Smooth muscle cell (in vitro differentiated cells): ENCODE data around the gene CACNA1E. TPM values are rescaled to one million over a fixed set of nuclear protein-coding genes. Genes with fewer than 3 reads are reported as not detected.

Experiments used
- DNase-seq: peaks from one replicate; lab custom pipeline; 2025; ENCODE audit not compliant: unreplicated experiment; lab: John Stamatoyannopoulos, UW
- H2AFZ ChIP-seq: fragments of 200-600 bp; sonication (generic); 2 replicates; pipeline ENCODE4 v1.6.0; 2016; ENCODE audit warnings: antibody characterized with exemption, low read depth, mild to moderate bottlenecking
- H3F3A ChIP-seq: fragments of 200-600 bp; sonication (generic); 2 replicates; pipeline ENCODE4 v1.6.0; 2017; ENCODE audit warnings: antibody characterized with exemption, low read depth
- H3K27ac ChIP-seq: fragments of 200-600 bp; sonication (generic); 2 replicates; pipeline ENCODE4 v1.5.1; 2016; ENCODE audit warnings: low read depth, mild to moderate bottlenecking
- H3K27me3 ChIP-seq: fragments of 200-600 bp; sonication (generic); 2 replicates; pipeline ENCODE4 v1.6.1; 2016; ENCODE audit warnings: low read depth, mild to moderate bottlenecking
- H3K36me3 ChIP-seq: fragments of 200-600 bp; sonication (generic); 2 replicates; pipeline ENCODE4 v1.5.1; 2016; ENCODE audit warnings: low read depth
- H3K4me1 ChIP-seq: fragments of 200-600 bp; sonication (generic); 2 replicates; pipeline ENCODE4 v1.5.1; 2016; ENCODE audit warnings: low read depth
- H3K4me2 ChIP-seq: fragments of 200-600 bp; sonication (generic); 2 replicates; pipeline ENCODE4 v1.6.0; 2016; ENCODE audit warnings: mild to moderate bottlenecking
- H3K4me3 ChIP-seq: fragments of 200-600 bp; sonication (generic); 2 replicates; pipeline ENCODE4 v1.5.1; 2016; ENCODE audit warnings: mild to moderate bottlenecking
- H3K79me2 ChIP-seq: fragments of 200-600 bp; sonication (generic); 2 replicates; pipeline ENCODE4 v1.6.0; 2016; ENCODE audit warnings: low read depth, mild to moderate bottlenecking
- H3K9ac ChIP-seq: fragments of 200-600 bp; sonication (generic); 2 replicates; pipeline ENCODE4 v1.6.0; 2016; ENCODE audit warnings: low read depth
- H3K9me3 ChIP-seq: fragments of 200-600 bp; sonication (generic); replicated peaks from 2 replicates; pipeline ENCODE4 v1.5.1; 2016; ENCODE audit warnings: low read depth
- H4K20me1 ChIP-seq: fragments of 200-600 bp; sonication (generic); 2 replicates; pipeline ENCODE4 v1.6.0; 2016; ENCODE audit warnings: low read depth
- CTCF ChIP-seq: fragments of 200-600 bp; sonication (generic); IDR thresholded peaks from 2 replicates; pipeline ENCODE4 v1.5.1; 2017; ENCODE audit warnings: borderline replicate concordance, mild to moderate bottlenecking, antibody characterized with exemption; ENCODE audit not compliant: insufficient read depth, poor library complexity, severe bottlenecking
- WGBS: methylation state at CpG from one replicate; pipeline ENCODE4 v1.1.7; 2016; ENCODE audit warnings: low lambda C conversion rate; 5-methylcytosine and 5-hydroxymethylcytosine counted together
- polyA plus RNA-seq: library from polyadenylated mRNA; unstranded; fragments of >200 nt; fragmentation: Nextera tagmentation; extraction: Ambion mirVana; gene quantifications from 2 replicates; pipeline ENCODE4 v1.2.1, GENCODE V29; 2016
- total RNA-seq: library from RNA; depleted of rRNA; stranded (reverse); fragments of >200 nt; gene quantifications from 2 replicates; pipeline ENCODE4 v1.2.3, GENCODE V29; 2014

CACNA1E gene
- total RNA-seq (under 0.01 TPM in 1 of 2 replicates, not detected in the other), polyA plus RNA-seq (not detected in 2 replicates)

- peak within 1 kb of the TSS; percentile 84 for H3K4me2 ChIP-seq
- H3K79me2 ChIP-seq: no peaks in the 10 kb centered on the region
- no peaks in the 10 kb centered on the region for H3K4me1 ChIP-seq
- 25% methylated on average over 43 of the region's 43 CpGs for WGBS
- no peak within 1 kb of the TSS for H3K27ac ChIP-seq
- peaks cover 91% of the 10 kb centered on the region for H3K27me3 ChIP-seq
- peak within 1 kb of the TSS; percentile 62 for H2AFZ ChIP-seq
- H3F3A ChIP-seq: no peaks in the 10 kb centered on the region
- DNase-seq: no peak
- H3K9ac ChIP-seq: no peak within 1 kb of the TSS
- H3K36me3 ChIP-seq: no peaks in the 10 kb centered on the region
- no peaks in the 10 kb centered on the region for H3K9me3 ChIP-seq
- TF ChIP-seq CTCF: no peak
- H3K4me3 ChIP-seq: peak within 1 kb of the TSS; percentile 54
- no peaks in the 10 kb centered on the region for H4K20me1 ChIP-seq
Observed at GRCh38 chr1:181483285-181484195, at the start of gene CACNA1E. Gene CACNA1E (plus strand): TSS chr1:181483517. CDS start chr1:181483745, 228 bp downstream.

- Histone ChIP-seq H3K4me1 (peaks cover 4% of the 10 kb centered on the region), H3K9me3 (no peaks in the 10 kb centered on the region), H3K4me2 (no peak overlapping the region), H2AFZ (no peak overlapping the region), H3K27me3 (peaks cover 5% of the 10 kb centered on the region), H3K27ac (no peak overlapping the region), H3K79me2 (no peaks in the 10 kb centered on the region), H4K20me1 (no peaks in the 10 kb centered on the region), H3K4me3 (no peak overlapping the region), H3K36me3 (no peaks in the 10 kb centered on the region), H3F3A (no peaks in the 10 kb centered on the region), H3K9ac (no peak overlapping the region)
- WGBS: 93% methylated on average over 3 of the region's 3 CpGs
- TF ChIP-seq CTCF: no peak
- DNase-seq: no peak
Observed at GRCh38 chr1:181433931-181434330, 49.4 kb upstream of the CACNA1E start.

- 88% methylated on average over 2 of the region's 2 CpGs for WGBS
Observed at GRCh38 chr1:181438013-181438412, 45.3 kb upstream of the CACNA1E start.

More at GRCh38 chr1:181438013-181438412, 45.3 kb upstream of the CACNA1E start:
- Histone ChIP-seq H3K9me3 (no peaks in the 10 kb centered on the region), H2AFZ (no peak overlapping the region), H3K4me2 (no peak overlapping the region), H3K9ac (no peak overlapping the region), H3K27me3 (peaks cover 7% of the 10 kb centered on the region), H3K36me3 (no peaks in the 10 kb centered on the region), H3K4me1 (peaks cover 4% of the 10 kb centered on the region), H3K4me3 (no peak overlapping the region), H3F3A (no peaks in the 10 kb centered on the region), H3K79me2 (no peaks in the 10 kb centered on the region), H3K27ac (no peak overlapping the region), H4K20me1 (no peaks in the 10 kb centered on the region)
- no peak for DNase-seq
- no peak for TF ChIP-seq CTCF
